HUDEP-2 (cell line): Measurements from ENCODE around the gene GPNMB.

Experiments
- DNase-seq, 76 experiments: peaks; one replicate each; lab custom pipeline; 2025; ENCODE audit not compliant: unreplicated experiment in 76 of 76; lab: John Stamatoyannopoulos, UW

GPNMB gene

GRCh38 chr7:23267357-23267756 lies 20.8 kb downstream of the GPNMB start:
- no peak for DNase-seq

GRCh38 chr7:23268167-23268566 lies 21.6 kb downstream of the GPNMB start:
- DNase-seq, result no peak

GRCh38 chr7:23268746-23269145 lies 22.2 kb downstream of the GPNMB start:
- DNase-seq, result peak in 5 of 76 experiments; percentile 12 to 38 (median 21)

- DNase-seq, result no peak
Measured at GRCh38 chr7:23272275-23272674, 25.7 kb downstream of the GPNMB start.

- DNase-seq, result peak in 75 of 76 experiments; percentile 21 to 97 (median 89)
Measured at GRCh38 chr7:23273141-23273599, 26.6 kb downstream of the GPNMB start.

- DNase-seq, result no peak
Measured at GRCh38 chr7:23275912-23276311, 29.3 kb downstream of the GPNMB start.

DNA sequence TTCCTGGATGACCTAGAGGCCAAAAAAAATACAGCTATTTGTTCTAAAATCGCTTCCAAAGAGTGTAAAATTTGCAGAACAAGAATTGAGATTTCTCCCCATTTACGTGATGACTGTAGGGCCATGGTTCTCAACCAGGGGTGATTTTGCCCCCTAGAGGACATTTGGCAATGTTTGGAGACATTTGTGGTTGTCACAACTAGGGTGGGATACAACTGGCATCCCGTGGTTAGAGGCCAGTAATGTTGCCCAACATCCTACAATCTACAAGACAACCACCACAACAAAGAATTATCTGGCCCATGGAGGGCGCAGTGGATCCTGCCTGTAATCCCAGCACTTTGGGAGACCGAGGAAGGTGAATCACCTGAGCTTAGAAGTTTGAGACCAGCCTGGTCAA lies 29.8 kb downstream of the GPNMB start:
- peak in 11 of 76 experiments; percentile 2 to 36 (median 17) for DNase-seq

GRCh38 chr7:23276947-23277346 lies 30.4 kb downstream of the GPNMB start:
- DNase-seq, result no peak

- DNase-seq, result peak in 45 of 76 experiments; percentile 8 to 76 (median 49)
Measured at GRCh38 chr7:23277359-23277989, 30.9 kb downstream of the GPNMB start.

DNA sequence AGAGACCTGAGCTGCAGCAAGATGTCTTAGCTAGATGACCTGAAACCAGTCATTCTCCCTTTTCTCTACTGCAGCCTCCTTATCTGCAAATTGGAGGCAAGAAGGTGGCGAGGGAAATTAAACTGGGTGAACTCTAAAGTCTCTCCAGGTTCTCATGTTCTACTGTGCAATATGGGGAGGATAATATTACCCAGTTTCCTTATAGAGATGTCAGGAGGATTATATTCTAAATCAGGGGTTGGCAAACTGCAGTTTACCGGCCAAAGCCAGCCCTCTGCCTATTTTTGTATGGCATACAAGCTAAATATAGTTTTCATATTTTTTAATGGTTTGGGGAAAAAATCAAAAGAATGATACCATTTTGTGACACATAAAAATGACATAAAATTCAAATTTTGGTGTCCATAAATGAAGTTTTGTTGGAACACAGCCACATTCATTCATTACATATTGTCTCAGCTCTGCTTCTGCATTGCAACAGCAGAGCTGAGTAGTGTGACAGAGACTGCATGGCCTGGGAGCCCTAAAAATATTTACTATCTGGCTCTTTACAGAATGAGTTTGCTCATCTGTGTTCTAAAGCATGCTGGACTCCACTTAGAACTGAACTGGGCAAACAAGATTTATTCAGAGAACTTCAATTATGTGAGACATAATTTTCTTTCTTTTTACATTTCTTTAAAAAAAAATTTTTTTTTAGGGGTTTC lies 33.4 kb downstream of the GPNMB start:
- DNase-seq, result no peak

- DNase-seq, result no peak
Measured at GRCh38 chr7:23283086-23283485, 36.5 kb downstream of the GPNMB start.

GRCh38 chr7:23284871-23285270 lies 38.3 kb downstream of the GPNMB start:
- no peak for DNase-seq

- no peak for DNase-seq
Measured at GRCh38 chr7:23285657-23286646, 39.4 kb downstream of the GPNMB start.

GRCh38 chr7:23287612-23288011 lies 41.0 kb downstream of the GPNMB start:
- DNase-seq, result no peak

GRCh38 chr7:23290993-23291392 lies 44.4 kb downstream of the GPNMB start:
- no peak for DNase-seq

DNA sequence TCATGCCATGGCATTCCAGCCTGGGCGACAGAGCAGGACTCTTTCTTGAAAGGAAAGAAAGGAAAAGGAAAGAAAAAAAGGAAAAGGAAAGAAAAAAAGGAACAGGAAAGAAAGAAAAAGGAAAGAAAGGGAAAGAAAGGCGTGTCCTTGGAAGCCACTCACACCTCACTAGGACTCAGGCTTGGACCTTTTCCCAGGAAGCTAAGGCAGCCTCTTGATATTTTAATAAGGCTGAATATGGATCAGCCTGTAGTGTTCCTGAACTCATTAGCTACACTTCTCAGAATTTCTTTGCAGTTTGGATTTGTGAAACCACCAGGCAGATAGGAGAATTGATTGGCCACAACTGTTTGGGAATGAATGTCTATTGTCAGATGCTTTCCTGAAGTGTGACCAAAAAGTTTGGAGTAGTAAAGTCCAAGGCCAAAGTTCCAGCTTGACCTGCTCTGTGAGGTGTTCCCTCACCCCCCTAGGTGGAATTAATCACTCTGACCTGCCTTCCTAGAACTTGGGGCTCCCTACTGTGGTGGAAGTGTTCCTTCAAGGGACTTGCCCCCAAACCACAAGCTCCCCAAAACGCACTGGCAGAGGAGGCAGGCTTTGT lies 45.5 kb downstream of the GPNMB start:
- DNase-seq, result no peak

GRCh38 chr7:23292623-23293022 lies 46.0 kb downstream of the GPNMB start:
- no peak for DNase-seq

GRCh38 chr7:23293500-23294073 lies 47.0 kb downstream of the GPNMB start:
- DNase-seq, result no peak

DNA sequence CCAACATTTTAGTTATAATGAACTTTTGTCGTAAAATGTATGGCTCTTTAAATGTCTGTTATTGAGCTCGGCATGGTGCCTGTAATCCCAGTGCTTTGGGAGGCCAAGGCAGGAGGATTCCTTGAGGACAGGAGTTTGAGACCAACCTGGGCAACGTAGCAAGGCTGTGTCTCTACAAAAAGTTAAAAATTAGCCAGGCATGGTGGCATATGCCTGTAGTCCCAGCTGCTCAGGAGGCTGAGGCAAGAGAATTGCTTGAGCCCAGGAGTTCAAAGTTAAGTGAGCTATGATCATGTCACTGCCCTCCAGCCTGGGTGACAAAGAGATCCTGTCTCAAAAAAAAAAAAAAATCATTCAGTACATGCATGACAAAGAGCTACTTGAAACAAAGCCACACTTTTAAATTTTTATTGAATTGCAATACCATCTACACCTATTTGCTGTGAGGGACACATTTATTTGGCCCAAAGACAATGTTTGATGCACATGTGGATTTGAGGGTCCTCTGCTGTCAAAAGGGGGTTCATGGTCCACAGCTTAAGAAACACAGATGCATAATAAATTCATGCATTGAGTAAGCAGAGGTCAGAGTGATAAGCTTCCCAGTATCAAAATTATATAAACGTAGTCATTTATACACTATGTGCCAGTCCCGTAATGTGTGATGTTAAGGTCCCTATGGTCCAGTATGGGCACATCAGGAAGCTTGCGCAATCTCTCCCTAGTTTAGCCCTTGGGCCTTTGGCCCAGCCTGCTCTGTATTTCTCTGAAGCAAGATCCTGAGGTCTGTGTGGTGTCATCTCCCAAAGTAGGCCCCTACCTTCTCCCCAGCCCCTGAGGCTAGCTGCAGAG lies 48.2 kb downstream of the GPNMB start:
- no peak for DNase-seq

GRCh38 chr7:23295401-23295697 lies 48.8 kb downstream of the GPNMB start:
- DNase-seq, result no peak
